K562 (cell line): ENCODE data around the gene C3.

ENCODE experiments used
- CTCF ChIP-seq, 3 experiments: IDR thresholded peaks in 2 of 3; conservative IDR thresholded peaks in 1 of 3; 2 replicates each; pipeline ENCODE4 v1.5.1; 2011 to 2012; ENCODE audit warnings: low read length in 3 of 3, mild to moderate bottlenecking in 3 of 3, control low read depth in 2 of 3, improper control_type of control experiment in 1 of 3, inconsistent platforms in 1 of 3, low read depth in 1 of 3, mixed read lengths in 1 of 3, moderate library complexity in 1 of 3; ENCODE audit not compliant: insufficient read depth in 2 of 3
- DMBX1 ChIP-seq: fragments of 250-450 bp; sonication (Bioruptor Pico); IDR thresholded peaks from 2 replicates; pipeline ENCODE4 v1.8.0; 2022; ENCODE audit warnings: inconsistent platforms, mild to moderate bottlenecking, moderate library complexity, borderline replicate concordance
- GTF2B ChIP-seq: IDR thresholded peaks from 2 replicates; pipeline ENCODE4 v1.6.1; 2011; ENCODE audit not compliant: insufficient read length; ENCODE audit errors: extremely low read depth
- MXI1 ChIP-seq: IDR thresholded peaks from 2 replicates; pipeline ENCODE4 v1.6.1; 2011; ENCODE audit warnings: low read depth, mild to moderate bottlenecking, improper control_type of control experiment, low read length
- NONO ChIP-seq, 2 experiments: fragments of 200-400 bp in 1 of 2; fragments of 450-650 bp in 1 of 2; formaldehyde crosslinking in 1 of 2; IDR thresholded peaks; 2 replicates each; pipeline ENCODE4 v1.6.1; 2017; ENCODE audit warnings: low read depth in 2 of 2, mild to moderate bottlenecking in 2 of 2, moderate library complexity in 2 of 2, low read length in 1 of 2
- POLR2AphosphoS2 ChIP-seq: IDR thresholded peaks from 2 replicates; pipeline ENCODE4 v1.6.1; 2012; ENCODE audit warnings: low read length, improper control_type of control experiment
- RBFOX2 ChIP-seq: fragments of 200-400 bp; formaldehyde crosslinking; IDR thresholded peaks from 2 replicates; pipeline ENCODE4 v1.6.1; 2017; ENCODE audit warnings: low read depth, mild to moderate bottlenecking, low read length, moderate library complexity
- SP1 ChIP-seq: sonication (generic); formaldehyde crosslinking; IDR thresholded peaks from 2 replicates; pipeline ENCODE4 v1.8.1; 2022; ENCODE audit warnings: mild to moderate bottlenecking, missing genetic modification reagents
- TFAM ChIP-seq: fragments of 250-450 bp; sonication (Bioruptor Pico); conservative IDR thresholded peaks from 2 replicates; pipeline ENCODE4 v1.5.0; 2021; ENCODE audit warnings: mild to moderate bottlenecking, moderate library complexity
- ZNF274 ChIP-seq: IDR thresholded peaks from 2 replicates; pipeline ENCODE4 v1.6.1; 2011; ENCODE audit warnings: low read depth, mild to moderate bottlenecking, low read length, moderate library complexity, borderline replicate concordance
- ZZZ3 ChIP-seq: fragments of 450-650 bp; IDR thresholded peaks from 2 replicates; pipeline ENCODE4 v1.6.1; 2016; ENCODE audit warnings: antibody characterized with exemption, mild to moderate bottlenecking, moderate library complexity

GRCh38 chr19:6713773-6714692, 6.4 kb downstream of the C3 start:
- TF ChIP-seq DMBX1 (CRISPR knock-in tag) (no peak), ZNF274 (no peak), TFAM (CRISPR knock-in tag) (no peak), GTF2B (no peak), NONO (IDR thresholded peaks at IDR 0.05; ENCODE audit: low read depth in 2 of 2, low read length in 1 of 2) (no peak), SP1 (no peak), ZZZ3 (no peak), CTCF (IDR thresholded peaks at IDR 0.05 in 2 of 3, conservative IDR thresholded peaks at IDR 0.05 in 1 of 3; ENCODE audit: insufficient read depth in 2 of 3, low read depth in 1 of 3, low read length in 3 of 3) (no peak), MXI1 (no peak), POLR2AphosphoS2 (no peak), RBFOX2 (no peak)
